Hepatocyte (in vitro differentiated cells): ENCODE results near the gene INVS. TPM values are rescaled to one million over a fixed set of nuclear protein-coding genes. Genes with fewer than 3 reads are reported as not detected.
"Not testable (repeated sequence)": the region's sequence is repeated elsewhere in the genome, so short reads cannot be mapped to it uniquely, and the experiment has no call there.

Experiments
- DNase-seq: peaks from one replicate; pipeline ENCODE4 v3.0.0-alpha.2; 2016; ENCODE audit warnings: low spot score
- H2AFZ ChIP-seq: fragments of 200-600 bp; sonication (generic); 2 replicates; pipeline ENCODE4 v1.6.0; 2016; ENCODE audit warnings: antibody characterized with exemption, mild to moderate bottlenecking
- H3K27ac ChIP-seq: fragments of 200-600 bp; sonication (generic); 2 replicates; pipeline ENCODE4 v1.5.1; 2016; ENCODE audit warnings: mild to moderate bottlenecking
- H3K27me3 ChIP-seq: fragments of 200-600 bp; sonication (generic); 2 replicates; pipeline ENCODE4 v1.6.1; 2016
- H3K36me3 ChIP-seq: fragments of 200-600 bp; sonication (generic); replicated peaks from 2 replicates; pipeline ENCODE4 v1.5.1; 2016; ENCODE audit warnings: low read depth; ENCODE audit not compliant: insufficient read depth
- H3K4me1 ChIP-seq: fragments of 200-600 bp; sonication (generic); 2 replicates; pipeline ENCODE4 v1.5.1; 2016; ENCODE audit warnings: mild to moderate bottlenecking, moderate library complexity; ENCODE audit not compliant: insufficient read depth
- H3K4me2 ChIP-seq: fragments of 200-600 bp; sonication (generic); 2 replicates; pipeline ENCODE4 v1.6.0; 2016
- H3K4me3 ChIP-seq: fragments of 200-600 bp; sonication (generic); 2 replicates; pipeline ENCODE4 v1.5.1; 2016; ENCODE audit warnings: mild to moderate bottlenecking
- H3K79me2 ChIP-seq: fragments of 200-600 bp; sonication (generic); 2 replicates; pipeline ENCODE4 v1.6.0; 2017; ENCODE audit warnings: mild to moderate bottlenecking
- H3K9me2 ChIP-seq: fragments of 200-600 bp; sonication (generic); replicated peaks from 2 replicates; pipeline ENCODE4 v1.6.0; 2017; ENCODE audit warnings: mild to moderate bottlenecking; ENCODE audit not compliant: insufficient read depth
- H3K9me3 ChIP-seq: fragments of 200-600 bp; sonication (generic); 2 replicates; pipeline ENCODE4 v1.5.1; 2016; ENCODE audit warnings: low read depth, mild to moderate bottlenecking
- H4K20me1 ChIP-seq: fragments of 200-600 bp; sonication (generic); 2 replicates; pipeline ENCODE4 v1.6.0; 2016; ENCODE audit warnings: mild to moderate bottlenecking; ENCODE audit not compliant: insufficient read depth, poor library complexity, severe bottlenecking
- EZH2 ChIP-seq: fragments of 200-600 bp; sonication (generic); IDR thresholded peaks from 2 replicates; pipeline ENCODE4 v1.6.1; 2016; ENCODE audit warnings: antibody characterized with exemption, mild to moderate bottlenecking, borderline replicate concordance
- EZH2phosphoT487 ChIP-seq: fragments of 200-600 bp; sonication (generic); IDR thresholded peaks from one replicate; pipeline ENCODE4 v1.6.1; 2018; ENCODE audit warnings: antibody characterized with exemption, mild to moderate bottlenecking, low read depth, moderate library complexity; ENCODE audit not compliant: unreplicated experiment, severe bottlenecking
- WGBS: methylation state at CpG from one replicate; pipeline ENCODE4 v1.1.6; 2016; ENCODE audit warnings: low lambda C conversion rate; ENCODE audit errors: missing lambda C conversion rate; 5-methylcytosine and 5-hydroxymethylcytosine counted together
- polyA plus RNA-seq: library from polyadenylated mRNA; unstranded; fragments of >200 nt; fragmentation: Nextera tagmentation; extraction: Ambion mirVana; gene quantifications from 2 replicates; pipeline ENCODE4 v1.2.1, GENCODE V29; 2016
- total RNA-seq: library from RNA; depleted of rRNA; stranded (reverse); fragments of >200 nt; gene quantifications from 2 replicates; pipeline ENCODE4 v1.2.3, GENCODE V29; 2014
- TF ChIP-seq, protein P1 (sequence below): fragments of 200-600 bp; sonication (generic); IDR thresholded peaks from 2 replicates; pipeline ENCODE4 v1.5.1; 2016; ENCODE audit warnings: antibody characterized with exemption, mild to moderate bottlenecking; ENCODE audit not compliant: poor library complexity

Gene INVS
- total and polyA plus RNA-seq, 2 experiments from 2014 or later: 10.1 to 26.5 TPM

DNA sequence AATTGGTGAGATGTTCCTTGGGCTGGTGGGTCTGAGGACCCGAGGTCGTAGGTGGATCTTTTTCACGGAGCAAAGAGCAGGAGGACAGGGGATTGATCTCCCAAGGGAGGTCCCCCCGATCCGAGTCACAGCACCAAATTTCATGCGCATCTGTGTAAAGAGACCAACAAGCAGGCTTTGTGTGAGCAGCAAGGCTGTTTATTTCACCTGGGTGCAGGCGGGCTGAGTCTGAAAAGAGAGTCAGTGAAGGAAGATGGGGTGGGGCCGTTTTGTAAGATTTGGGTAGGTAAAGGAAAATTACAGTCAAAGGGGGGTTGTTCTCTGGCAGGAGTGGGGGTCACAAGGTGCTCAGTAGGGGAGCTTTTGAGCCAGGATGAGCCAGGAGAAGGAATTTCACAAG lies 46.9 kb downstream of the INVS start:
- H3K27me3 ChIP-seq, H3K27ac ChIP-seq, DNase-seq, H3K9me3 ChIP-seq, H3K9me2 ChIP-seq, H3K4me2 ChIP-seq, H3K79me2 ChIP-seq, H3K36me3 ChIP-seq, H3K4me1 ChIP-seq, H3K4me3 ChIP-seq, H4K20me1 ChIP-seq, H2AFZ ChIP-seq: not testable (repeated sequence)
- WGBS: 60% methylated on average over 8 of the region's 8 CpGs

GRCh38 chr9:100150214-100150613 lies 51.2 kb downstream of the INVS start:
- H3K4me3 ChIP-seq: no peak overlapping the region
- H3K36me3 ChIP-seq: no peaks in the 10 kb centered on the region
- H3K9me3 ChIP-seq: no peaks in the 10 kb centered on the region
- TF ChIP-seq, protein P1, sequence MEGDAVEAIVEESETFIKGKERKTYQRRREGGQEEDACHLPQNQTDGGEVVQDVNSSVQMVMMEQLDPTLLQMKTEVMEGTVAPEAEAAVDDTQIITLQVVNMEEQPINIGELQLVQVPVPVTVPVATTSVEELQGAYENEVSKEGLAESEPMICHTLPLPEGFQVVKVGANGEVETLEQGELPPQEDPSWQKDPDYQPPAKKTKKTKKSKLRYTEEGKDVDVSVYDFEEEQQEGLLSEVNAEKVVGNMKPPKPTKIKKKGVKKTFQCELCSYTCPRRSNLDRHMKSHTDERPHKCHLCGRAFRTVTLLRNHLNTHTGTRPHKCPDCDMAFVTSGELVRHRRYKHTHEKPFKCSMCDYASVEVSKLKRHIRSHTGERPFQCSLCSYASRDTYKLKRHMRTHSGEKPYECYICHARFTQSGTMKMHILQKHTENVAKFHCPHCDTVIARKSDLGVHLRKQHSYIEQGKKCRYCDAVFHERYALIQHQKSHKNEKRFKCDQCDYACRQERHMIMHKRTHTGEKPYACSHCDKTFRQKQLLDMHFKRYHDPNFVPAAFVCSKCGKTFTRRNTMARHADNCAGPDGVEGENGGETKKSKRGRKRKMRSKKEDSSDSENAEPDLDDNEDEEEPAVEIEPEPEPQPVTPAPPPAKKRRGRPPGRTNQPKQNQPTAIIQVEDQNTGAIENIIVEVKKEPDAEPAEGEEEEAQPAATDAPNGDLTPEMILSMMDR: no peak
- TF ChIP-seq EZH2phosphoT487 (no peak), EZH2 (no peak)
- no peaks in the 10 kb centered on the region for H3K9me2 ChIP-seq
- no peaks in the 10 kb centered on the region for H4K20me1 ChIP-seq
- H3K27ac ChIP-seq: no peak overlapping the region
- H3K79me2 ChIP-seq: no peaks in the 10 kb centered on the region
- no peaks in the 10 kb centered on the region for H3K4me1 ChIP-seq
- no peak for DNase-seq
- 33% methylated on average over 2 of the region's 2 CpGs for WGBS
- H2AFZ ChIP-seq: no peak overlapping the region
- H3K4me2 ChIP-seq: no peak overlapping the region
- H3K27me3 ChIP-seq: no peaks in the 10 kb centered on the region

- Histone ChIP-seq H4K20me1 (no peaks in the 10 kb centered on the region), H2AFZ (no peak overlapping the region), H3K4me1 (no peaks in the 10 kb centered on the region), H3K27ac (no peak overlapping the region), H3K79me2 (no peaks in the 10 kb centered on the region), H3K9me2 (no peaks in the 10 kb centered on the region), H3K36me3 (no peaks in the 10 kb centered on the region), H3K4me2 (no peak overlapping the region), H3K4me3 (no peak overlapping the region), H3K27me3 (no peaks in the 10 kb centered on the region), H3K9me3 (no peaks in the 10 kb centered on the region)
- TF ChIP-seq EZH2phosphoT487 (no peak), EZH2 (no peak)
- TF ChIP-seq, protein P1: no peak
- WGBS: 96% methylated on average over 3 of the region's 3 CpGs
- DNase-seq: no peak
Observed at GRCh38 chr9:100160021-100160420, 61.0 kb downstream of the INVS start.

DNA sequence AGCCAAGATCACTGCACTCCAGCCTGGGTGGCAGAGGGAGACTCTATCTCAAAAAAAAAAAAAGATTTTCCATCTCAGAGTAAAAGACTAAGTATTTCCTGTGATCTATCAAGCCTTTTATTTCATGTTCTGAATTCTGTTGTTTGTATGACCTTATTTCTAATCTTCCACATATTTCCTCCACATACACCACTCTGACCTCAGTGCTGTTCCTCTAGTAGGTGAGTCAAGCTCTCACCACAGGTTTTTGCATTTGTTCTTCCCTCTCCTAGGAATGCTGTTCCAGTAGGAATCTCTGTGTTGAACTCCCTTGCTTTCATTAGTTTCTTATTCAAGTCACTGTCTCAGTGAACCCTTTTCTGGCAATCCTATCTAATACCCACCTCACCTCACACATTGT lies 68.1 kb downstream of the INVS start:
- H3K4me1 ChIP-seq: no peaks in the 10 kb centered on the region
- no peaks in the 10 kb centered on the region for H3K27me3 ChIP-seq
- TF ChIP-seq, protein P1: no peak
- TF ChIP-seq EZH2phosphoT487: no peak
- no peak for TF ChIP-seq EZH2
- no peaks in the 10 kb centered on the region for H3K36me3 ChIP-seq
- no peak for DNase-seq
- no peaks in the 10 kb centered on the region for H3K9me3 ChIP-seq
- no peak overlapping the region for H3K4me3 ChIP-seq
- no peaks in the 10 kb centered on the region for H3K9me2 ChIP-seq
- H3K79me2 ChIP-seq: no peaks in the 10 kb centered on the region
- H4K20me1 ChIP-seq: no peaks in the 10 kb centered on the region
- H3K4me2 ChIP-seq: no peak overlapping the region
- H2AFZ ChIP-seq: no peak overlapping the region
- no peak overlapping the region for H3K27ac ChIP-seq
